Loucy (cell line): Measurements from ENCODE around the gene HTR7.

Experiments used
- H2AFZ ChIP-seq: fragments of 200-600 bp; sonication (generic); 2 replicates; pipeline ENCODE4 v1.6.0; 2016; ENCODE audit warnings: antibody characterized with exemption, mild to moderate bottlenecking, low read length, moderate library complexity
- H3F3A ChIP-seq: fragments of 200-600 bp; 2 replicates; pipeline ENCODE4 v1.6.0; 2016; ENCODE audit warnings: antibody characterized with exemption, low read depth, mild to moderate bottlenecking
- H3K27me3 ChIP-seq: fragments of 200-600 bp; sonication (generic); 2 replicates; pipeline ENCODE4 v1.6.1; 2014; ENCODE audit warnings: low read length, mild to moderate bottlenecking; ENCODE audit not compliant: insufficient read depth, poor library complexity, severe bottlenecking
- H3K36me3 ChIP-seq: fragments of 200-600 bp; sonication (generic); 2 replicates; pipeline ENCODE4 v1.6.1; 2016; ENCODE audit warnings: low read length; ENCODE audit not compliant: insufficient read depth
- H3K4me1 ChIP-seq: fragments of 200-600 bp; sonication (generic); 2 replicates; pipeline ENCODE4 v1.5.1; 2014; ENCODE audit warnings: low read length, mild to moderate bottlenecking; ENCODE audit not compliant: insufficient read depth, poor library complexity, severe bottlenecking
- H3K4me2 ChIP-seq: fragments of 200-600 bp; sonication (generic); 2 replicates; pipeline ENCODE4 v1.6.0; 2014; ENCODE audit warnings: antibody characterized with exemption, low read length, low read depth, mild to moderate bottlenecking; ENCODE audit not compliant: poor library complexity, severe bottlenecking
- H3K4me3 ChIP-seq: fragments of 200-600 bp; sonication (generic); 2 replicates; pipeline ENCODE4 v1.5.1; 2014; ENCODE audit warnings: low read length, mild to moderate bottlenecking, mixed read lengths; ENCODE audit not compliant: poor library complexity, severe bottlenecking
- H3K79me2 ChIP-seq: fragments of 200-600 bp; sonication (generic); 2 replicates; pipeline ENCODE4 v1.6.1; 2014; ENCODE audit warnings: low read length; ENCODE audit not compliant: insufficient read depth
- H3K9ac ChIP-seq: fragments of 200-600 bp; sonication (generic); 2 replicates; pipeline ENCODE4 v1.6.0; 2014; ENCODE audit warnings: mild to moderate bottlenecking, low read depth, low read length, moderate library complexity; ENCODE audit not compliant: poor library complexity, severe bottlenecking
- H3K9me2 ChIP-seq: fragments of 200-600 bp; sonication (generic); replicated peaks from 2 replicates; pipeline ENCODE4 v1.6.1; 2016; ENCODE audit warnings: low read depth, low read length, mixed read lengths
- H3K9me3 ChIP-seq: fragments of 200-600 bp; sonication (generic); 2 replicates; pipeline ENCODE4 v1.6.1; 2014; ENCODE audit warnings: mild to moderate bottlenecking, antibody characterized with exemption, low read length, low read depth; ENCODE audit not compliant: insufficient read depth
- H4K20me1 ChIP-seq: fragments of 200-600 bp; sonication (generic); 2 replicates; pipeline ENCODE4 v1.6.0; 2014; ENCODE audit warnings: antibody characterized with exemption, low read length, mild to moderate bottlenecking; ENCODE audit not compliant: insufficient read depth, poor library complexity, severe bottlenecking
- CTCF ChIP-seq: fragments of 200-600 bp; sonication (generic); conservative IDR thresholded peaks from 2 replicates; pipeline ENCODE4 v1.5.1; 2014; ENCODE audit warnings: mild to moderate bottlenecking, antibody characterized with exemption, low read length
- EZH2phosphoT487 ChIP-seq: fragments of 200-600 bp; IDR thresholded peaks from 2 replicates; pipeline ENCODE4 v1.6.1; 2018; ENCODE audit warnings: antibody characterized with exemption, mild to moderate bottlenecking, moderate library complexity, borderline replicate concordance

The HTR7 gene

DNA sequence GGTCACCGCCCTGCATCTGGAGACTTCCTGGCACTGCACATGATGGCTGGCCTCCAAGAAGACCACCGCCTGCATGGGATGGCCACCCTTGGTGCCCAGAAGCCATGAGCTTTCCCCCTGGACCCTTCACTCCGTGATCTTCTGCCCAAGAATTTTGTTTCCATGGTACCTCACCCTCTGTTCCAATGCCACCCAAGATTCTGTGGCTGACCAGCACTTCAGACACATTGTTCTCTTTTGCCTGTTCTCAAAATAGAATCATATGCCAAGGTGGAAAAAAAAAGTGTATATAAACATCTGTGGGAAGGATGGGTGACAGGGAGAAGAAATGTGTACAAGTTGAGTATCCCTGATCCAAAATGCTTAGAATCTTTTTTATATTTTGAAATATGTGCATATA lies 12.1 kb downstream of the HTR7 start:
- Histone ChIP-seq H3K36me3 (no peaks in the 10 kb centered on the region), H3K4me3 (no peak overlapping the region), H3K9me2 (no peaks in the 10 kb centered on the region), H2AFZ (no peak overlapping the region), H3K79me2 (no peaks in the 10 kb centered on the region), H3F3A (no peaks in the 10 kb centered on the region), H3K4me1 (no peaks in the 10 kb centered on the region), H4K20me1 (no peaks in the 10 kb centered on the region), H3K4me2 (no peak overlapping the region), H3K9ac (no peak overlapping the region), H3K9me3 (0 out of 2 replicates have a peak, but pooled peaks cover 4% of the 10 kb centered on the region), H3K27me3 (no peaks in the 10 kb centered on the region)
- TF ChIP-seq CTCF (no peak), EZH2phosphoT487 (no peak)

- TF ChIP-seq EZH2phosphoT487 = no peak
- TF ChIP-seq CTCF = no peak
- Histone ChIP-seq H3F3A (no peaks in the 10 kb centered on the region), H3K9me3 (no peaks in the 10 kb centered on the region), H3K9me2 (no peaks in the 10 kb centered on the region), H3K36me3 (no peaks in the 10 kb centered on the region), H2AFZ (no peak overlapping the region), H3K4me2 (no peak overlapping the region), H3K4me1 (no peaks in the 10 kb centered on the region), H3K4me3 (no peak overlapping the region), H3K27me3 (peaks cover 6% of the 10 kb centered on the region), H4K20me1 (no peaks in the 10 kb centered on the region), H3K9ac (no peak overlapping the region), H3K79me2 (no peaks in the 10 kb centered on the region)
Observed at GRCh38 chr10:90842725-90843124, 15.1 kb downstream of the HTR7 start.

GRCh38 chr10:90837486-90837885 lies 20.4 kb downstream of the HTR7 start:
- Histone ChIP-seq H3K36me3 (no peaks in the 10 kb centered on the region), H3K9me3 (no peaks in the 10 kb centered on the region), H3K79me2 (no peaks in the 10 kb centered on the region), H3K4me1 (no peaks in the 10 kb centered on the region), H3K27me3 (peaks cover 6% of the 10 kb centered on the region), H4K20me1 (no peaks in the 10 kb centered on the region), H2AFZ (no peak overlapping the region), H3K9me2 (no peaks in the 10 kb centered on the region), H3K4me2 (no peak overlapping the region), H3F3A (no peaks in the 10 kb centered on the region), H3K4me3 (no peak overlapping the region), H3K9ac (no peak overlapping the region)
- TF ChIP-seq CTCF = no peak
- TF ChIP-seq EZH2phosphoT487 = no peak
